ENCODE measurements around the gene SNAPC2. TPM values are rescaled to one million over a fixed set of nuclear protein-coding genes. Genes with fewer than 3 reads are reported as not detected.

Gene SNAPC2
- total RNA-seq, 4 donors from 2014 or later: 6.4 to 13.0 (median 9.4) TPM

- TF ChIP-seq CTCF (IDR thresholded peaks at IDR 0.05; ENCODE audit: low read depth): no peak
These were observed 24.6 kb upstream of the SNAPC2 start for GRCh38 chr19:7895565-7895964.

- no peak for TF ChIP-seq CTCF (IDR thresholded peaks at IDR 0.05; ENCODE audit: low read depth)
These were observed 22.8 kb upstream of the SNAPC2 start for GRCh38 chr19:7897292-7897691.

- no peak for TF ChIP-seq CTCF (IDR thresholded peaks at IDR 0.05; ENCODE audit: low read depth)
These were observed 21.2 kb upstream of the SNAPC2 start for GRCh38 chr19:7898967-7899366.

- no peak for TF ChIP-seq CTCF (IDR thresholded peaks at IDR 0.05; ENCODE audit: low read depth)
These were observed 20.3 kb upstream of the SNAPC2 start for GRCh38 chr19:7899751-7900378.

GRCh38 chr19:7900401-7900870 lies 19.7 kb upstream of the SNAPC2 start:
- TF ChIP-seq CTCF (IDR thresholded peaks at IDR 0.05; ENCODE audit: low read depth): no peak

- TF ChIP-seq CTCF (IDR thresholded peaks at IDR 0.05; ENCODE audit: low read depth): no peak
These were observed 19.2 kb upstream of the SNAPC2 start for GRCh38 chr19:7900931-7901330.

GRCh38 chr19:7901337-7901736 lies 18.8 kb upstream of the SNAPC2 start:
- no peak for TF ChIP-seq CTCF (IDR thresholded peaks at IDR 0.05; ENCODE audit: low read depth)

Data from subcutaneous adipose tissue (tissue), 4 donors.